H1 (cell line): ENCODE data around the gene SLC32A1. TPM values are rescaled to one million over a fixed set of nuclear protein-coding genes. Genes with fewer than 3 reads are reported as not detected.

Experiments
- MAX ChIP-seq: IDR thresholded peaks from 2 replicates; pipeline ENCODE4 v1.6.1; 2012; ENCODE audit warnings: inconsistent platforms
- polyA plus RNA-seq, 7 experiments: library from polyadenylated mRNA; depleted of rRNA in 3 of 7; stranded (reverse) in 5 of 7; unstranded in 2 of 7; fragments of >200 nt in 5 of 7; fragments of 200-250 nt in 2 of 7; gene quantifications; 1 replicate in 5 of 7; 2 replicates in 1 of 7; 4 replicates in 1 of 7; pipeline versions ENCODE4 v1.2.1 to v1.2.3, GENCODE V29; 2011 to 2013; ENCODE audit warnings: missing spikeins in 2 of 7, mixed read lengths in 2 of 7
- total RNA-seq: library from RNA; stranded (reverse); fragmentation: NEBNext Ultra II Directional; extraction: Animal tissue kit (Norgen Biotek cat#: 25700); gene quantifications from 2 replicates; pipeline ENCODE4 v1.2.1, GENCODE V29; 2021

Gene SLC32A1
- total and polyA plus RNA-seq, 2 of the 8 experiments (the other 6 are each of a cell fraction or from before 2014, with no cell fraction given): 0.09 to 0.15 TPM

GRCh38 chr20:38706509-38706908, 17.8 kb upstream of the SLC32A1 start (continued):
- no peak for TF ChIP-seq MAX
